Stimulated activated CD4-positive, alpha-beta T cell treated with anti-CD3 and anti-CD28 coated beads, Interleukin-4, amount 100 ng/mL, for 24 hours (primary cell): ENCODE results near the gene MAGEA9B.
"Not testable (repeated sequence)": the region's sequence is repeated elsewhere in the genome, so short reads cannot be mapped to it uniquely, and the experiment has no call there.

Source experiments
- DNase-seq: peaks from one replicate; pipeline ENCODE4 v3.0.0-alpha.2; 2020

Gene MAGEA9B

DNA sequence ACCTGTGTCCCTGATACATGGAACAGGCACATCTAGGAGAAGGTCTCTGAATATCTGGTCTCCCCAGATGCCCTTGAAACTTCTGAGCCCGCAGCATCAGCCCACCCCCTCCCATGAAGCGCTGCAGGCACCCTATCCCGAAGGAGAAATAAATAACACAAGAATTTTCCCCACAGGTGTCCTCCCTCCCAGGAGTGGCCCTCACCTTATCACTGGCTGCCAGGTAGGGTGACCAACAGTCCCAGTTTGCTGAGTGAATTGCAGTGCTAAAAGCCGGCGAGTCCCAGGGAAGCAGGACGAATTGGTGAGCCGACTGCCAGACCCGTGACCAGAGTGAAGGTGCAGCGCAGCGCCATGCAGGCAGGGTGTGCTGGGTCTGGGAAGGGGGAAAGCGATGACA, 53.3 kb downstream of the MAGEA9B start:
- DNase-seq = not testable (repeated sequence)

DNA sequence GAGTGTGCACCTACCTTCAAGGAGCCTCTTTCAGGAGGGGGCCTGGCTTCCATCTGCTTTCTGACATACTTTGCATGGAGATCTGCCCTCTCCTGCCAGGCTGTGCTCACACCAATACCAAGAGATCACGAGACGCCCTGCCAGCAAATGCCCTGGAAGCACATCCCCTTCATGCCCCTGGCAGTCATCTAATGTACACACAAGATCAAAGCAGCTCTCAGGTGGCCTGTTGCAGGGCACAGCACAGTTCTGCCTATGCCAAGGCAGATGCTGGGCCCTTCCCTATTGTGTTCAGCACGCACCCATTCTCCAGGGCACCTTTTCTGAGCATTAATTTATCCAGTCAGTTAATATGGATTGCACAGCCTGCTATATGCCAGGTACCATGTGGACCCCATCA, 54.4 kb downstream of the MAGEA9B start:
- DNase-seq = not testable (repeated sequence)
